ENCODE measurements around the gene ITPRIPL2. TPM values are rescaled to one million over a fixed set of nuclear protein-coding genes. Genes with fewer than 3 reads are reported as not detected.

Gene ITPRIPL2
- total RNA-seq, 6 experiments from 2014 or later: 36.3 to 56.9 (median 43.1) TPM

DNA sequence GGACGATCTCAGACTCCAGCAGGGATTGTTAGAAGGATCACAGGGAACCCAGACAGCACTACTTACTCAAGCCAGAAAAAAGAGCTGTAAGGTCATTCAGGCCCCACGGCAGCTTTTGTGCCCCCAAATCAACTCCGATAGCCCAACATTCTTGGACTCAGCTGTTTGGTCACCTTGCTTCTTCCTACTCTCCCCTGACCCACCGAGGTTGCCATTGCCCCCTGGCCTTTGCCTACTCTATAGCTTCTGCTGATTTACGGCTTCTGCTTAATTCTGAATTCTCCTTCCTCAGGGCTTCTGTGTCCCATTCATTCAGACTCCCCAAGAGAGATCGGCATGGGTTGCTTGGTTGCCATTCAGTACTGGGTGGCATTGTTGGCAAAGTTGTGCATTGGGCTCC, 8.6 kb upstream of the ITPRIPL2 start:
- no peaks in the 10 kb centered on the region for H3K36me3 Mint-ChIP-seq (ENCODE audit: low read depth)
- no peak overlapping the region for H3K4me3 Mint-ChIP-seq
- no peaks in the 10 kb centered on the region; the same call in 1 of the 2 replicates for H3K27me3 Mint-ChIP-seq (ENCODE audit: insufficient read depth)
- TF ChIP-seq, protein P1, sequence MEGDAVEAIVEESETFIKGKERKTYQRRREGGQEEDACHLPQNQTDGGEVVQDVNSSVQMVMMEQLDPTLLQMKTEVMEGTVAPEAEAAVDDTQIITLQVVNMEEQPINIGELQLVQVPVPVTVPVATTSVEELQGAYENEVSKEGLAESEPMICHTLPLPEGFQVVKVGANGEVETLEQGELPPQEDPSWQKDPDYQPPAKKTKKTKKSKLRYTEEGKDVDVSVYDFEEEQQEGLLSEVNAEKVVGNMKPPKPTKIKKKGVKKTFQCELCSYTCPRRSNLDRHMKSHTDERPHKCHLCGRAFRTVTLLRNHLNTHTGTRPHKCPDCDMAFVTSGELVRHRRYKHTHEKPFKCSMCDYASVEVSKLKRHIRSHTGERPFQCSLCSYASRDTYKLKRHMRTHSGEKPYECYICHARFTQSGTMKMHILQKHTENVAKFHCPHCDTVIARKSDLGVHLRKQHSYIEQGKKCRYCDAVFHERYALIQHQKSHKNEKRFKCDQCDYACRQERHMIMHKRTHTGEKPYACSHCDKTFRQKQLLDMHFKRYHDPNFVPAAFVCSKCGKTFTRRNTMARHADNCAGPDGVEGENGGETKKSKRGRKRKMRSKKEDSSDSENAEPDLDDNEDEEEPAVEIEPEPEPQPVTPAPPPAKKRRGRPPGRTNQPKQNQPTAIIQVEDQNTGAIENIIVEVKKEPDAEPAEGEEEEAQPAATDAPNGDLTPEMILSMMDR (IDR thresholded peaks at IDR 0.05): no peak
- DNase-seq: no peak
- H3K27ac Mint-ChIP-seq: no peak overlapping the region
- H3K4me1 Mint-ChIP-seq (ENCODE audit: low read depth): peaks cover 23% of the 10 kb centered on the region
- H3K9me3 Mint-ChIP-seq: no peaks in the 10 kb centered on the region

DNA sequence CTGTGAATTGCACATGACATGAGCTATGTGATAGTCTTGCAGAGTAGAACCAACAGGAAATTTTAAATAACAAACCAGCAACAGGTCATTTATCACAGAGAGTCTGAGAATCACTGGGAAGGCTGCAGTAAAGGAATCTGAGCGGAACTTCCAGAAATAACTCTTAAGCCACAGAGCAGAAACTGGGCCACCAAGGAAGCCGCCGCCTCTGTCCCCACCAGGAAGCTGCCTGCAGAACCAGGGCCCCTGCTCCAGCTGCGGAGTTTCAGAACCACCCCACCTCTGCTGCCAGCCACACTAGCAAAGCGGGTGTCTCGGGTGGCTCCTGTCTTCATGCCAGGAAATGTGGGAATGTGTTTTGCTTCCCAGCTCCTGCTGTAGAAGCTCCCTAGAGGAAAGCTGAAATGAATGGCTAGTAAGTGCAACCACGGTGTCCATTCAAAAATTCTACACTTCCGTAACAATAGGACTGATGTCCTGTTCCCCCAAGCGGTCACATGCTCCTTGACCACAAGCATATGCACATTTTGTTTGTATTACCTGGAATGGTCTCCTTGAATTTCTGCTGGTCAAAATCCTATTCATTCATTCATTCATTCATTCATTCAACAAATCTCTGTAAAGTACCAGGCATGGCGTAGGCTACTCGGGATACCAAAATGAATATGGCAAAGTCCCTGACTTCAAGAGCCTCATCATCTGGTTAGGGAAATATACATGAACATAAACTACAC, 7.7 kb upstream of the ITPRIPL2 start:
- no peak for DNase-seq
- Mint-ChIP-seq H3K9me3 (no peaks in the 10 kb centered on the region), H3K4me1 (ENCODE audit: low read depth) (peaks cover 23% of the 10 kb centered on the region)

DNA sequence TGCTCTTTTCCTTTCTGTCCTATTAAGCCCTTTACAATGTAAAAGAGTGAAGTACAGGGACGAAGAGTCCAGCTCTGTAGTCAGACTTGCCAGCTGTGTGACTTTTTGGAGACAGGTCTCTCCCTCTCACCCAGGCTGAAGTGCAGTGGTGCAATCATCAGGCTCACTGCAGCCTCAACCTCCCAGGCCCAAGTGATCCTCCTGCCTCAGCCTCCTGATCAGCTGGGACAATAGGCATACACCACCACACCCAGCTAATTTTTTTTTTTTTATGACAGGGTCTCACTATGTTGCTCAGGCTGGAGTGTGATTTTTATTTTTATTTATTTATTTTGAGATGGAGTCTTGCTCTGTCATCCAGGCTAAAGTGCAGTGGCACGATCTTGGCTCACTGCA, 7.1 kb upstream of the ITPRIPL2 start:
- no peak for DNase-seq
- H3K36me3 Mint-ChIP-seq (ENCODE audit: low read depth): no peaks in the 10 kb centered on the region
- TF ChIP-seq, protein P1 (IDR thresholded peaks at IDR 0.05): no peak
- H3K4me1 Mint-ChIP-seq (ENCODE audit: low read depth): peaks cover 23% of the 10 kb centered on the region
- H3K4me3 Mint-ChIP-seq: no peak overlapping the region
- H3K9me3 Mint-ChIP-seq: no peaks in the 10 kb centered on the region
- no peaks in the 10 kb centered on the region for H3K27me3 Mint-ChIP-seq (ENCODE audit: insufficient read depth)
- H3K27ac Mint-ChIP-seq: no peak overlapping the region

More for the DNA sequence above, 7.7 kb upstream of the ITPRIPL2 start:
- TF ChIP-seq, protein P1 (IDR thresholded peaks at IDR 0.05): no peak
- Mint-ChIP-seq H3K36me3 (ENCODE audit: low read depth) (no peaks in the 10 kb centered on the region), H3K27me3 (ENCODE audit: insufficient read depth) (no peaks in the 10 kb centered on the region), H3K4me3 (no peak overlapping the region), H3K27ac (no peak overlapping the region)

DNA sequence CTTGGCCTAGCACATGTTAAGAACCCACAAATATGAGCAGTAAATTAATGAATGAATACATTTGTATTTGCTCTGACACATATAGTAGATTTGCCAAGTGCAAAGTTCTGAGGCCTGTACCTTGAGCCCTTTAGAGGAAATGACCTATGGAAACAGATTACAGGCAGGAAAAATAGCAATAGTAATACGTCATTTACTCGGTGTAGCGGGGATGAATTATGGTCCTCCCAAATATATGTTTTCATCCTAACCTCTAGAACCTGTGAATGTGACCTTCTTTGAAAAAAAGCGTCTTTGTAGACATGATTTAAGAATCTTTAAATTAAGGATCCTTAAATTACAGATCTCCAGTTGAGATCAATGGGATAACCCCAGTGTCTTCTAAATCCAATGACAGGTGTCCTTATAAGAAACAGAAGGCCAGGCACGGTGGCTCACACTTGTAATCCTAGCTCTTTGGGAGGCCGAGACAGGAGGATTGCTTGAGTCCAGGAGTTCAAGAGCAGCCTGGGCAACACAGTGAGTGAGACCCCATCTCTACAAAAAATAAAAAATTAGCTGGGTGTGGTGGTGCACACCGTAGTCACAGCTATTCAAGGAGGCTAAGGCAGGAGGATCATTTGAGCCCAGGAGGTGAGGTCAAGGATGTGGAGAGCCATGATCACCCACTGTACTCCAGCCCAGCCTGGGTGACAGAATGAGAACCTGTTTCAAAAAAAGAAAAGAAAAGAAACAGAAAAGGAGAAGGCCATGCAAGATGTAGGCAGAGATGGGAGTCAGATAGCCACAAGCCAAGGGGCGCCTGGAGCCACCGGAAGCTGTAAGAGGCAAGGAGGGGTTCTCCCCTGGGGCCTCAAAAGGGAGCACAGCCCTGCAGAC, 5.1 kb upstream of the ITPRIPL2 start:
- Mint-ChIP-seq H3K27ac (no peak overlapping the region), H3K4me1 (ENCODE audit: low read depth) (peaks cover 30% of the 10 kb centered on the region), H3K27me3 (ENCODE audit: insufficient read depth) (no peaks in the 10 kb centered on the region), H3K4me3 (no peak overlapping the region), H3K36me3 (ENCODE audit: low read depth) (no peaks in the 10 kb centered on the region), H3K9me3 (no peaks in the 10 kb centered on the region)
- TF ChIP-seq, protein P1 (IDR thresholded peaks at IDR 0.05): no peak
- no peak for DNase-seq

DNA sequence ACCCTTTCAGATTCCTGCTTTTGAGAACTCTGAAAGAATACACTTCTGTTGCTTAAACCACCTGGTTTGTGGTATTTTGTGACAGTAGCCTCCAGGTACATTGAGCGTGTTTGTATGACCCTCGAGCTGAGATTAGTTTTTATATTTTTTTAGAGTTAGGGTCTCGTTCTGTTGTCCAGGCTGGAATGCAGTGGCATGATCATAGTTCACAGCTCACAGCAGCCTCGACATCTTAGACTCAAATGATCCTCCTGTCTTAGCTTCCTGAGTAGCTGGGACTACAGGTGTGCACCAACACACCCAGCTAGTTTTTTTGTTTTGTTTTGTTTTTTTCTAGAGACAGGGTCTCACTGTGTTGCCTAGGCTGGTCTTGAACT, 4.5 kb upstream of the ITPRIPL2 start:
- Mint-ChIP-seq H3K4me1 (ENCODE audit: low read depth) (peaks cover 31% of the 10 kb centered on the region), H3K27ac (no peak overlapping the region), H3K27me3 (ENCODE audit: insufficient read depth) (no peaks in the 10 kb centered on the region), H3K4me3 (no peak overlapping the region), H3K36me3 (ENCODE audit: low read depth) (no peaks in the 10 kb centered on the region), H3K9me3 (no peaks in the 10 kb centered on the region)
- no peak for DNase-seq
- TF ChIP-seq, protein P1 (IDR thresholded peaks at IDR 0.05): no peak

Measured in HFFc6 (cell line).